Uterus (tissue), 4 donors: Measurements from ENCODE around the gene ZNF423. TPM values are rescaled to one million over a fixed set of nuclear protein-coding genes. Genes with fewer than 3 reads are reported as not detected.

Source experiments
- DNase-seq, 2 donors: peaks; one replicate each; pipeline ENCODE4 v3.0.0-alpha.2; 2019 to 2020
- H3K27ac ChIP-seq, 2 donors: fragments of 200-600 bp; sonication (generic); 1 replicate in 1 of 2; 2 replicates in 1 of 2; pipeline ENCODE4 v1.5.1; 2016 to 2018
- H3K27me3 ChIP-seq, 2 donors: fragments of 200-600 bp; sonication (generic); one replicate each; pipeline ENCODE4 v1.5.1; 2018 to 2019; ENCODE audit warnings: control low read depth in 1 of 2
- H3K36me3 ChIP-seq, 2 donors: fragments of 200-600 bp; sonication (generic); one replicate each; pipeline ENCODE4 v1.5.1; 2019; ENCODE audit warnings: control low read depth in 1 of 2
- H3K4me1 ChIP-seq, 2 donors: fragments of 200-600 bp; sonication (generic); one replicate each; pipeline ENCODE4 v1.5.1; 2018 to 2019; ENCODE audit warnings: control low read depth in 1 of 2
- H3K4me3 ChIP-seq, 2 donors: fragments of 200-600 bp; sonication (generic); 1 replicate in 1 of 2; 2 replicates in 1 of 2; pipeline ENCODE4 v1.5.1; 2018 to 2019; ENCODE audit warnings: mild to moderate bottlenecking in 1 of 2
- H3K9me3 ChIP-seq, 2 donors: fragments of 200-600 bp; sonication (generic); one replicate each; pipeline ENCODE4 v1.5.1; 2019; ENCODE audit warnings: control low read depth in 1 of 2
- CTCF ChIP-seq, 4 experiments: fragments of 200-600 bp in 2 of 4; fragments of 450-650 bp in 2 of 4; sonication (generic) in 2 of 4; IDR thresholded peaks; one replicate each; pipeline ENCODE4 v1.5.1; 2016 to 2019; ENCODE audit warnings: antibody characterized with exemption in 4 of 4, mild to moderate bottlenecking in 2 of 4, moderate library complexity in 1 of 4
- POLR2A ChIP-seq, 2 donors: fragments of 450-650 bp; IDR thresholded peaks; one replicate each; pipeline ENCODE4 v1.6.1; 2016; ENCODE audit warnings: antibody characterized with exemption in 2 of 2, mild to moderate bottlenecking in 1 of 2, moderate library complexity in 1 of 2
- intact Hi-C: fragments of 100-400 bp; cut with DNase I; formaldehyde crosslinking; loops from one replicate; pipeline ENCODE4 v1.15.1; 2023; ENCODE audit warnings: low total_unique reads
- total RNA-seq, 4 donors: library from RNA; depleted of rRNA in 3 of 4; stranded (reverse); fragments of >200 nt in 3 of 4; gene quantifications; one replicate each; pipeline versions ENCODE4 v1.1.0 to v1.2.4, GENCODE V29; 2014 to 2023
- donor health status: DM: yes; HTN: yes; CAD: no.

The ZNF423 gene
- total RNA-seq, 4 donors from 2014 or later, result 7.1 to 33.5 (median 14.7) TPM

- Histone ChIP-seq H3K36me3 (no peaks in the 10 kb centered on the region), H3K4me3 (no peak overlapping the region), H3K27ac (no peak overlapping the region), H3K9me3 (no peaks in the 10 kb centered on the region), H3K27me3 (no peaks in the 10 kb centered on the region), H3K4me1 (peaks cover 0 to 10% of the 10 kb centered on the region in 2 donors)
- intact Hi-C loops, result no loop called here
- TF ChIP-seq POLR2A (IDR thresholded peaks at IDR 0.05), result no peak
- TF ChIP-seq CTCF (IDR thresholded peaks at IDR 0.05), result no peak
- peak in 1 of 2 donors; percentile 9 for DNase-seq
Measured at GRCh38 chr16:49593424-49594040, 262.4 kb downstream of the ZNF423 start.

GRCh38 chr16:49592546-49593423 is 263.1 kb downstream of the ZNF423 start:
- TF ChIP-seq CTCF (IDR thresholded peaks at IDR 0.05), result peak; percentile 47 to 60 (median 54)
- no peak for TF ChIP-seq POLR2A (IDR thresholded peaks at IDR 0.05)
- H3K9me3 ChIP-seq, result no peaks in the 10 kb centered on the region
- DNase-seq, result no peak
- H3K4me3 ChIP-seq, result no peak overlapping the region
- intact Hi-C loops, result no loop called here
- no peaks in the 10 kb centered on the region for H3K36me3 ChIP-seq
- H3K4me1 ChIP-seq, result peaks cover 0 to 10% of the 10 kb centered on the region in 2 donors
- no peak overlapping the region for H3K27ac ChIP-seq
- no peaks in the 10 kb centered on the region for H3K27me3 ChIP-seq

- H3K9me3 ChIP-seq, result no peaks in the 10 kb centered on the region
- TF ChIP-seq POLR2A (IDR thresholded peaks at IDR 0.05) (no peak), CTCF (IDR thresholded peaks at IDR 0.05) (no peak)
- intact Hi-C loops, result no loop called here
- H3K4me3 ChIP-seq, result no peak overlapping the region
- no peaks in the 10 kb centered on the region for H3K36me3 ChIP-seq
- DNase-seq, result peak in 1 of 2 donors; percentile 9
- peaks cover 0 to 7% of the 10 kb centered on the region in 2 donors for H3K4me1 ChIP-seq
- H3K27ac ChIP-seq, result no peak overlapping the region
- no peaks in the 10 kb centered on the region for H3K27me3 ChIP-seq
Measured at GRCh38 chr16:49590166-49590871, 265.6 kb downstream of the ZNF423 start.

- Histone ChIP-seq H3K27me3 (no peaks in the 10 kb centered on the region), H3K9me3 (no peaks in the 10 kb centered on the region), H3K4me1 (no peaks in the 10 kb centered on the region), H3K36me3 (no peaks in the 10 kb centered on the region), H3K27ac (no peak overlapping the region), H3K4me3 (no peak overlapping the region)
- intact Hi-C loops, result no loop called here
- DNase-seq, result no peak
- TF ChIP-seq CTCF (IDR thresholded peaks at IDR 0.05) (no peak), POLR2A (IDR thresholded peaks at IDR 0.05) (no peak)
Measured at GRCh38 chr16:49589544-49590031, 266.3 kb downstream of the ZNF423 start.
